Cardiac fibroblast (primary cell): ENCODE measurements around the gene TOP1.

Experiments used
- DNase-seq, 2 donors: peaks; one replicate each; pipeline versions ENCODE4 v3.0.0 to v3.0.0-alpha.2; 2010; ENCODE audit warnings: low read depth in 2 of 2
- H3K4me3 ChIP-seq, 2 donors: replicated peaks in 1 of 2; 1 replicate in 1 of 2; 2 replicates in 1 of 2; pipeline ENCODE4 v1.5.1; 2011; ENCODE audit warnings: low read depth in 2 of 2, low read length in 2 of 2, mild to moderate bottlenecking in 2 of 2, moderate library complexity in 1 of 2
- TF ChIP-seq, protein P1 (sequence below): IDR thresholded peaks from one replicate; pipeline ENCODE4 v1.5.1; 2011; ENCODE audit warnings: low read depth, mild to moderate bottlenecking, low read length, inconsistent platforms

Gene TOP1

GRCh38 chr20:41151134-41151869, 122.7 kb downstream of the TOP1 start:
- TF ChIP-seq, protein P1, sequence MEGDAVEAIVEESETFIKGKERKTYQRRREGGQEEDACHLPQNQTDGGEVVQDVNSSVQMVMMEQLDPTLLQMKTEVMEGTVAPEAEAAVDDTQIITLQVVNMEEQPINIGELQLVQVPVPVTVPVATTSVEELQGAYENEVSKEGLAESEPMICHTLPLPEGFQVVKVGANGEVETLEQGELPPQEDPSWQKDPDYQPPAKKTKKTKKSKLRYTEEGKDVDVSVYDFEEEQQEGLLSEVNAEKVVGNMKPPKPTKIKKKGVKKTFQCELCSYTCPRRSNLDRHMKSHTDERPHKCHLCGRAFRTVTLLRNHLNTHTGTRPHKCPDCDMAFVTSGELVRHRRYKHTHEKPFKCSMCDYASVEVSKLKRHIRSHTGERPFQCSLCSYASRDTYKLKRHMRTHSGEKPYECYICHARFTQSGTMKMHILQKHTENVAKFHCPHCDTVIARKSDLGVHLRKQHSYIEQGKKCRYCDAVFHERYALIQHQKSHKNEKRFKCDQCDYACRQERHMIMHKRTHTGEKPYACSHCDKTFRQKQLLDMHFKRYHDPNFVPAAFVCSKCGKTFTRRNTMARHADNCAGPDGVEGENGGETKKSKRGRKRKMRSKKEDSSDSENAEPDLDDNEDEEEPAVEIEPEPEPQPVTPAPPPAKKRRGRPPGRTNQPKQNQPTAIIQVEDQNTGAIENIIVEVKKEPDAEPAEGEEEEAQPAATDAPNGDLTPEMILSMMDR: no peak
- no peak for DNase-seq
- no peak overlapping the region for H3K4me3 ChIP-seq

DNA sequence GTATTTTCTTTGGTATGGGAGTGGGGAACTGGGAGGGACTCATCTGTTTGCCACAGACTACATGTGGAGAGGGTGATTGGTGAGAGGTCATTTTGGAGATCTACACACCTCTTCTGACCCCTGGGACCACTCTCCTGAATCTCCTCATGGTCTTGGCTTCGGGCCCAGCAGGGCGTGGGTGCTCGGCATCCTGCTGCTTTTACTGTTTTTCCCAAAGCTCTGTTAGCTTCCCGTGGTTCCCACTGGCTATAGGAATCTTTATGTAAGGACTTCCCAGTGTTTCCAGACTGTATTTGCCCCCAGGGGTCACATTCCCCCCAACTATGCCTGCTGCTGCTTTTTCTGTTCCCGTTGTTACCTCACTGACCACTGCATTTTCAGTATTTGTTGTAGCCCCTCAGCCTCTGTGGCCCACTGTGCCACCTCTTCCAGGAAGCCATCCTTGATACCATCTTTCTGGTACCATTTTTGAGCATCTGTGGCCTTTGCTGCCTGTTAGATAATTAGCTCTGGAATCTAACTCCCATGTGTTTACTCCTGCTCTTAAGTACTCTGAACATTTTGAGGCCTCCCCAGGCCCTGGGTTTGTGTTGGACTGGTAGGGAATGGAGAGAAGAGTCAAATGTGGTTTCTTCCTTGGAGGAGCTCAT, 123.6 kb downstream of the TOP1 start:
- TF ChIP-seq, protein P1: no peak
- no peak for DNase-seq
- no peak overlapping the region for H3K4me3 ChIP-seq

DNA sequence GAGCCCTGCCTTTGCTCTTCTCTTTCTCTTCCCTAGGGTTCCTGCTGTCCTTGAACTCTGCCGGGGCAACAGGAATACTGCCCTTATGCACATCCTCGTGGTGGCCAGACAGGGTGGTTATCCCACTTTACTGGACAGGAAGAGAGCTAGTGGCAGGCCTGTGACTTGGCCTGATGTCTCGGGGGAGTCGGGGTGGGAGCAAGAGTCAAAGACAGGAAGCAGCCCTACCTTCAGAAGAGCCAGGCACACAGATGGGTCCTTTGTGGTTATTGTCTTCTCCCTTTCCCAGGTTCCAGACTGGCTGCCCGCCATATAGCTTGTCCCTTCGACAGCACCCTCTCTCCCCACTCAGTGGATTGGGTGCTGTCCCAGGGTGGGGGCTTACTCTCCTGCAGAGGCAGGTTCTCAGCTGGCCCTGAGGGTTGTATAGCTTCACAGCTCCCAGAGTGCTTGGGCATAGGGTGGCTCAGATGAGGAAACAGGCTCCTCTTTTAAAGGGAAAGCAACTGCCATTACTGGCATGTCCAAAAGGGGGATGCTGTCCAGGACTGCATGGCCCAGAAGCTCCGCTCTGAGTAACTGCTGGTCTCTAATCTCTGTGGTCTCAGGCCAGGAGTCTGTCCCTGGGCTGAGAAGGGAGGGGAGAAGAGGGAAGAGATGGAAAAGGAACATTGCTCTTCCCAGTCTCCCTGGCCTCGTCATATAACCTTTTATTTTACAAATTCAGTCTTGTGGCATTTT, 126.0 kb downstream of the TOP1 start:
- no peak overlapping the region for H3K4me3 ChIP-seq
- peak in 1 of 2 donors; percentile 46 for DNase-seq
- TF ChIP-seq, protein P1: no peak

DNA sequence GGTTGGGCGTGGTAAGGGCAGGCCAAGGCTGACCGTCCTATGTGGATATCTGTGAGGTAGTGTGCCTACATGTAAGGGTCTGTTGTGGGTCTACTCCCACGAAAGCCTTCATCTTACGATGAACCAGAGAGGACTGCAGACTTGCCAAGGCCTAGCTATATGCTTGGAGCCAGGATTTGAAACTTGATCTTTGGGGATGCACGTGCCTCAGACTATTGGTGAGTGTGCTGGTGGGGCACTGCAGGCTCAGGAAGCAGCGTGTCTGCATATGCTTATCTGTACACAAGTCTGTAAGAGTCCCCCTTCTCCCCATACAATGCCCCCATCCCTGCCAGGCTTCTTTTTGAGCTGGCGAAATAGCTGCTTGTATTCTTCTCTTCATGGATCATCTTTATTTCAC, 126.6 kb downstream of the TOP1 start:
- TF ChIP-seq, protein P1: no peak

DNA sequence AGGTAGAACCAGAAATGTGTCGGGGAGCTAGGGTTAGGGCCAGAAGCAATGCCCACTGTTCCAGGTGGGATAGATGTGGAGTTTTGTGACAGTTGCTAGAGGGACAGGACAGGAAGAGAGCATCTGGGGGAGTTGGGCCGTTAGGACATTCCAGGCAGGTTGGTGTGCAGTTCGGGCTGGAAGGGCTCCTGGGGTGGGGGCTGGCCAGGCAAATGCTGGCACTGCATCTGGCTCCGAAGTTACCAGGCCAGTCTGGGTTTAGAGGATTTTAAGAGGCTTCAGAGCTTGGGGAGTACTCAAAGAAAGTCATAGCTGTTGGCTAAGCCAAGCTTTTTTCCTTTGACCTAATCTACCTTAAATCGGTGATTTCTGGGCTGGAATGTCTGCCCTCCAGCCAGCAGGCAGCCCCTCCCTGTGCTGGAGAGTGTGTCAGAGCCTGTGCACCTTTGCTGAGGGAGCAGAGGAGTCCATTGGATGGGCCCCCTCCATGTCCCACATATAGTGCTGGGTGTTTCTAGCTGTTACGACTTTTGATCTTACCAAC, 129.5 kb downstream of the TOP1 start:
- H3K4me3 ChIP-seq: no peak overlapping the region
- TF ChIP-seq, protein P1: no peak
- no peak for DNase-seq

More for the DNA sequence above, 126.6 kb downstream of the TOP1 start:
- peak in 1 of 2 donors; percentile 42 for DNase-seq
- no peak overlapping the region for H3K4me3 ChIP-seq

DNA sequence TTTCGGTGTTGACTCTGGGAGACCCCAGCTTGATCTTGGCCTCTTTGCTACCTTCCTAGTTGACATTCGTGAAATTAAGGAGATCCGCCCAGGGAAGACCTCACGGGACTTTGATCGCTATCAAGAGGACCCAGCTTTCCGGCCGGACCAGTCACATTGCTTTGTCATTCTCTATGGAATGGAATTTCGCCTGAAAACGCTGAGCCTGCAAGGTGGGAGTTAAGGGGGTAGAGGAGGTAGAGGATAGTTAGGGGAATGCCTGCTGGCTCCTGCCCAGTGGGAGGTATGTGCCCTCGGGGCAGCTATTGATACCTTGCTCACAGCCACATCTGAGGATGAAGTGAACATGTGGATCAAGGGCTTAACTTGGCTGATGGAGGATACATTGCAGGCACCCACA, 130.9 kb downstream of the TOP1 start:
- no peak overlapping the region for H3K4me3 ChIP-seq
- DNase-seq: no peak

More for the DNA sequence above, 130.9 kb downstream of the TOP1 start:
- TF ChIP-seq, protein P1: no peak
